Tibial nerve (tissue), 4 donors: Measurements from ENCODE around the gene SCN4B. TPM values are rescaled to one million over a fixed set of nuclear protein-coding genes. Genes with fewer than 3 reads are reported as not detected.
A peak's percentile ranks its signal among the peaks of the same experiment; 100 is the strongest.

ENCODE experiments used
- DNase-seq, 2 donors: peaks; one replicate each; pipeline ENCODE4 v3.0.0-alpha.2; 2019; ENCODE audit warnings: low spot score in 2 of 2
- H3K27ac ChIP-seq, 4 donors: fragments of 200-600 bp; sonication (generic) in 3 of 4; one replicate each; pipeline ENCODE4 v1.5.1; 2017 to 2019; ENCODE audit warnings: mild to moderate bottlenecking in 1 of 4
- H3K27me3 ChIP-seq, 2 donors: fragments of 200-600 bp; sonication (generic) in 1 of 2; one replicate each; pipeline versions ENCODE4 v1.5.1 to v1.6.0; 2017 to 2019
- H3K36me3 ChIP-seq, 3 donors: fragments of 200-600 bp; sonication (generic); one replicate each; pipeline ENCODE4 v1.5.1; 2018 to 2019
- H3K4me1 ChIP-seq, 4 donors: fragments of 200-600 bp; sonication (generic) in 3 of 4; one replicate each; pipeline ENCODE4 v1.5.1; 2017 to 2019
- H3K4me3 ChIP-seq, 4 donors: fragments of 200-600 bp; sonication (generic) in 3 of 4; one replicate each; pipeline ENCODE4 v1.5.1; 2017 to 2019; ENCODE audit warnings: mild to moderate bottlenecking in 1 of 4, moderate library complexity in 1 of 4
- H3K9me3 ChIP-seq, 4 donors: fragments of 200-600 bp; sonication (generic) in 3 of 4; one replicate each; pipeline ENCODE4 v1.5.1; 2017 to 2019
- CTCF ChIP-seq, 5 experiments: fragments of 200-600 bp in 3 of 5; fragments of 450-650 bp in 2 of 5; sonication (generic) in 3 of 5; IDR thresholded peaks; one replicate each; pipeline ENCODE4 v1.5.1; 2016 to 2019; ENCODE audit warnings: antibody characterized with exemption in 5 of 5, mild to moderate bottlenecking in 3 of 5, moderate library complexity in 2 of 5
- EP300 ChIP-seq, 2 donors: sonication (generic); formaldehyde crosslinking; IDR thresholded peaks; one replicate each; pipeline ENCODE4 v1.6.1; 2017; ENCODE audit warnings: antibody characterized with exemption in 2 of 2, mild to moderate bottlenecking in 1 of 2
- POLR2A ChIP-seq, 2 donors: fragments of 450-650 bp; IDR thresholded peaks; one replicate each; pipeline ENCODE4 v1.6.1; 2017; ENCODE audit warnings: antibody characterized with exemption in 2 of 2, mild to moderate bottlenecking in 2 of 2, moderate library complexity in 2 of 2
- WGBS, 2 donors: methylation state at CpG; one replicate each; pipeline ENCODE4 v1.1.5; 2018; 5-methylcytosine and 5-hydroxymethylcytosine counted together
- total RNA-seq, 4 donors: library from RNA; depleted of rRNA; stranded (reverse); fragments of >200 nt; gene quantifications; one replicate each; pipeline ENCODE4 v1.1.0, GENCODE V29; 2016

The SCN4B gene
- total RNA-seq, 4 donors from 2014 or later = 0.66 to 4.1 (median 1.1) TPM

GRCh38 chr11:118175993-118176777, 23.6 kb upstream of the SCN4B start, which contains the start of gene SCN2B:
Gene SCN2B (minus strand): TSS chr11:118176639. CDS start chr11:118176431, 208 bp downstream.
- TF ChIP-seq EP300 (IDR thresholded peaks at IDR 0.05) (no peak), POLR2A (IDR thresholded peaks at IDR 0.05) (no peak), CTCF (IDR thresholded peaks at IDR 0.05) (no peak)

GRCh38 chr11:118175031-118175992, 22.7 kb upstream of the SCN4B start:
- no peak for DNase-seq
- Histone ChIP-seq H3K27me3 (peaks cover 0 to 8% of the 10 kb centered on the region in 2 donors), H3K9me3 (no peaks in the 10 kb centered on the region), H3K36me3 (no peaks in the 10 kb centered on the region), H3K4me1 (peaks cover 0 to 28% (median 0%) of the 10 kb centered on the region in 4 donors), H3K27ac (peak overlapping the region in 2 of 4 donors; percentile 2 to 34), H3K4me3 (peak overlapping the region in 2 of 4 donors; percentile 26 to 44)
- 50 to 53% methylated on average over 13 of the region's 13 CpGs for WGBS, 2 donors
- TF ChIP-seq EP300 (IDR thresholded peaks at IDR 0.05) = no peak
- no peak for TF ChIP-seq CTCF (IDR thresholded peaks at IDR 0.05)
- TF ChIP-seq POLR2A (IDR thresholded peaks at IDR 0.05) = no peak

More at GRCh38 chr11:118175993-118176777, 23.6 kb upstream of the SCN4B start, which contains the start of gene SCN2B:
- peaks cover 0 to under 1% of the 10 kb centered on the region in 2 donors for H3K27me3 ChIP-seq
- peak within 1 kb of the TSS; percentile 15 to 44 (median 28) for H3K4me3 ChIP-seq
- H3K36me3 ChIP-seq = no peaks in the 10 kb centered on the region
- H3K4me1 ChIP-seq = peaks cover 0 to 34% (median 0%) of the 10 kb centered on the region in 4 donors
- no peaks in the 10 kb centered on the region for H3K9me3 ChIP-seq
- H3K27ac ChIP-seq = peak within 1 kb of the TSS in 2 of 4 donors; percentile 29 to 34
- WGBS, 2 donors = 19 to 22% methylated on average over 14 of the region's 14 CpGs
- DNase-seq = no peak

- no peak for DNase-seq
- Histone ChIP-seq H3K4me1 (peaks cover 0 to 23% (median 0%) of the 10 kb centered on the region in 4 donors), H3K9me3 (no peaks in the 10 kb centered on the region), H3K36me3 (no peaks in the 10 kb centered on the region), H3K27me3 (peaks cover 0 to 12% of the 10 kb centered on the region in 2 donors), H3K27ac (no peak overlapping the region), H3K4me3 (no peak overlapping the region)
- WGBS, 2 donors = 85 to 93% methylated on average over 9 of the region's 9 CpGs
- no peak for TF ChIP-seq CTCF (IDR thresholded peaks at IDR 0.05)
- no peak for TF ChIP-seq EP300 (IDR thresholded peaks at IDR 0.05)
- TF ChIP-seq POLR2A (IDR thresholded peaks at IDR 0.05) = no peak
These were observed 21.5 kb upstream of the SCN4B start for GRCh38 chr11:118174006-118174567.

- H3K36me3 ChIP-seq = peaks cover 0 to 5% (median 0%) of the 10 kb centered on the region in 3 donors
- H3K9me3 ChIP-seq = no peaks in the 10 kb centered on the region
- peaks cover 0 to 12% of the 10 kb centered on the region in 2 donors for H3K27me3 ChIP-seq
- no peak for TF ChIP-seq EP300 (IDR thresholded peaks at IDR 0.05)
- no peak for TF ChIP-seq CTCF (IDR thresholded peaks at IDR 0.05)
- no peak for TF ChIP-seq POLR2A (IDR thresholded peaks at IDR 0.05)
- 84 to 90% methylated on average over 9 of the region's 9 CpGs for WGBS, 2 donors
- H3K27ac ChIP-seq = no peak overlapping the region
- no peak overlapping the region for H3K4me3 ChIP-seq
- H3K4me1 ChIP-seq = peaks cover 0 to 23% (median 0%) of the 10 kb centered on the region in 4 donors
- DNase-seq = no peak
These were observed 19.7 kb upstream of the SCN4B start for GRCh38 chr11:118172356-118172755.
